HEK293T (cell line): ENCODE data around the gene ARID2.

Experiments used
- CTCF ChIA-PET: fragments of 350-600 bp; formaldehyde crosslinking; extraction: SDS; loops from one replicate; lab custom pipeline; 2021; ENCODE audit warnings: antibody characterized with exemption, inconsistent platforms; lab: Yijun Ruan, JAX
- POLR2A ChIA-PET: fragments of 350-600 bp; formaldehyde crosslinking; extraction: SDS; loops from one replicate; lab custom pipeline; 2020; ENCODE audit warnings: antibody characterized with exemption, inconsistent platforms; lab: Yijun Ruan, JAX
- DNase-seq: peaks from one replicate; pipeline ENCODE4 v3.0.0; 2012; ENCODE audit warnings: mixed read lengths; ENCODE audit errors: extremely low spot score
- ARNT ChIP-seq: fragments of 450-650 bp; IDR thresholded peaks from 2 replicates; pipeline ENCODE4 v1.6.1; 2017; ENCODE audit warnings: mild to moderate bottlenecking
- BHLHE40 ChIP-seq: fragments of 450-650 bp; IDR thresholded peaks from 2 replicates; pipeline ENCODE4 v1.6.1; 2016; ENCODE audit warnings: mild to moderate bottlenecking, moderate library complexity, borderline replicate concordance
- CTBP1 ChIP-seq: fragments of 450-650 bp; IDR thresholded peaks from 2 replicates; pipeline ENCODE4 v1.6.1; 2016; ENCODE audit warnings: borderline replicate concordance
- ELF4 ChIP-seq: fragments of 450-650 bp; IDR thresholded peaks from 2 replicates; pipeline ENCODE4 v1.6.1; 2017; ENCODE audit warnings: antibody characterized with exemption
- FOXA1 ChIP-seq: fragments of 450-650 bp; IDR thresholded peaks from 2 replicates; pipeline ENCODE4 v1.6.1; 2016; ENCODE audit warnings: mild to moderate bottlenecking
- FOXK2 ChIP-seq: fragments of 450-650 bp; IDR thresholded peaks from 2 replicates; pipeline ENCODE4 v1.6.1; 2016; ENCODE audit warnings: mild to moderate bottlenecking
- FOXM1 ChIP-seq: fragments of 450-650 bp; IDR thresholded peaks from 2 replicates; pipeline ENCODE4 v1.6.1; 2017; ENCODE audit warnings: mild to moderate bottlenecking, borderline replicate concordance
- HDGF ChIP-seq: fragments of 450-650 bp; IDR thresholded peaks from 2 replicates; pipeline ENCODE4 v1.6.1; 2017; ENCODE audit warnings: antibody characterized with exemption, borderline replicate concordance
- L3MBTL2 ChIP-seq: fragments of 450-650 bp; conservative IDR thresholded peaks from 2 replicates; pipeline ENCODE4 v1.6.1; 2016; ENCODE audit warnings: mild to moderate bottlenecking
- LEF1 ChIP-seq: fragments of 450-650 bp; IDR thresholded peaks from 2 replicates; pipeline ENCODE4 v1.6.1; 2017; ENCODE audit warnings: mild to moderate bottlenecking, borderline replicate concordance
- NFRKB ChIP-seq: fragments of 450-650 bp; IDR thresholded peaks from 2 replicates; pipeline ENCODE4 v1.6.1; 2016; ENCODE audit warnings: mild to moderate bottlenecking, moderate library complexity
- PKNOX1 ChIP-seq: fragments of 450-650 bp; IDR thresholded peaks from 2 replicates; pipeline ENCODE4 v1.6.1; 2016
- SP1 ChIP-seq: fragments of 450-650 bp; IDR thresholded peaks from 2 replicates; pipeline ENCODE4 v1.6.1; 2017
- SUZ12 ChIP-seq: fragments of 450-650 bp; IDR thresholded peaks from 2 replicates; pipeline ENCODE4 v1.6.1; 2016; ENCODE audit warnings: mild to moderate bottlenecking
- TARDBP ChIP-seq: fragments of 450-650 bp; IDR thresholded peaks from 2 replicates; pipeline ENCODE4 v1.6.1; 2016
- ZNF384 ChIP-seq: fragments of 450-650 bp; IDR thresholded peaks from 2 replicates; pipeline ENCODE4 v1.6.1; 2016

The ARID2 gene

GRCh38 chr12:45785315-45785714 lies 55.8 kb downstream of the ARID2 start:
- ChIA-PET POLR2A (no interaction called here), CTCF (interaction anchor here (1.1 kb wide), 1 partner anchor 23 kb away, joined by 3 read pairs; no protein-coding TSS in a partner anchor)
- no peak for DNase-seq
- TF ChIP-seq ARNT (no peak), L3MBTL2 (no peak), SUZ12 (no peak), CTBP1 (no peak), FOXM1 (no peak), TARDBP (no peak), NFRKB (no peak)

DNA sequence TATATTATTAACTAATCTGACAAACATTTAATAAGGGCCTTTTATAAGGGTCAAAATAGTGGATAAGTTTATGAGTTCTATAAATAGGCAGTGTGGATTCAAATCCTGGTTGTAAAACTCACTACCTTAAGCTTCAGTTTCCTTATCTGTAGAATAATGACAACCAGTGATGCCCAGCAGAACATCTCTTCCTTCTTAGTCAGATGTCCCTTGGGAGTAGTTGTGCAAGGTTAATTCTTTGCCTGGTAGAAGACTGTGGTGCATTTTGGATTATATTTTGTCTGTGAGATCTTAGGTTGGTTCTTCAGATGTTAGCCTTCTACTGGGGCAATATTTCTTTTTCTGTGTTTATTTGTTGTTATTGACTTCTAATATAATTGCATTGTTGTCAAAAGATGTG lies 59.5 kb downstream of the ARID2 start:
- TF ChIP-seq ELF4 (no peak), CTBP1 (no peak), ARNT (no peak), L3MBTL2 (no peak), SP1 (no peak), ZNF384 (no peak), PKNOX1 (no peak), FOXA1 (no peak), SUZ12 (no peak), NFRKB (no peak), LEF1 (no peak), HDGF (no peak), FOXM1 (no peak), FOXK2 (no peak), BHLHE40 (no peak), TARDBP (no peak)
- CTCF ChIA-PET, result no interaction called here
- no peak for DNase-seq
- POLR2A ChIA-PET, result no interaction called here

DNA sequence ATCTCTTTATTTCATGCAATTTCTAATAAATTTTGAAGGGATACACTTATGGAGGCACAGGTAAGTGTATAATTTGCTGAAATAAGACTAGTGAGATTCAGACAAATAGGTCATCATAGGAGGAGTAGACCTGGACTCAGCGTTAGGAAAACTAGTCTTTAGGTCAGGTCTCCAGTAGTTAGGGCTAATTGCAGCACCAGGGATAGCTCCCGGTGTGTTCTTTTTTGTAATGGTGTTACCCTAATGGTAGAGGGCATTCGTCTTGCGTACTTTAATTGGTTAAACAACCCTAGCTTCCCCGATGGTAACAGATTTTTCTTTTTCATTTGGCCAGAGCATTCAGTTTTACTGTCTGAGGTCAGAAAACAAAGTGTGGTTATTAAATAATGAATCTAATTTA lies 64.9 kb downstream of the ARID2 start:
- POLR2A ChIA-PET, result no interaction called here

GRCh38 chr12:45801625-45802024 lies 72.1 kb downstream of the ARID2 start:
- no peak for DNase-seq
- POLR2A ChIA-PET, result no interaction called here
- CTCF ChIA-PET, result no interaction called here
- TF ChIP-seq TARDBP (no peak), FOXM1 (no peak), SP1 (no peak), ARNT (no peak), PKNOX1 (no peak), NFRKB (no peak), BHLHE40 (no peak), ELF4 (no peak), CTBP1 (no peak), L3MBTL2 (no peak), ZNF384 (no peak), SUZ12 (no peak), HDGF (no peak), LEF1 (no peak), FOXA1 (no peak)

More for the DNA sequence above, 64.9 kb downstream of the ARID2 start:
- TF ChIP-seq TARDBP (no peak), L3MBTL2 (no peak), SUZ12 (no peak), ZNF384 (no peak), FOXM1 (no peak), FOXK2 (no peak), LEF1 (no peak), CTBP1 (no peak), ARNT (no peak), ELF4 (no peak), SP1 (no peak), FOXA1 (no peak), HDGF (no peak), PKNOX1 (no peak), NFRKB (no peak), BHLHE40 (no peak)
- CTCF ChIA-PET, result no interaction called here
- no peak for DNase-seq

DNA sequence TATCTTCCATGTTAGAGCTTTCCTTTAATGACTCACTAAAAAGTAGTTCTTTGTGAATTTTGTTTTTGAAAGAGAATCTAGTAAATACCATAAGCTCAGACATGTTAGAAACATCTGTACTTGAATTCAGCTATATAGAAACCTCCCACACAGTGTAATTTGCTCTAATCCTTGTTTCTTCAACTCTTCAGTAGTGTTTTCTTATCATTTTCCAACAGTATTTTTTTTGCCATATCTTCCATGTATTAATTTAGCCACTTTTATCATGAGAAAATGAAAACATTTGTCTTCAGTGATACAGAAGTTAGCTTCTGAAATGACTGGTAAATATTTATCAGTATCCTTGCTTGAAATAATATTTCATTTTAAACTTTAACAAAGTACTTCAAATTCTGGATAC lies 73.6 kb downstream of the ARID2 start:
- TF ChIP-seq SP1 (no peak), FOXK2 (no peak)
- ChIA-PET POLR2A (no interaction called here), CTCF (no interaction called here)
- no peak for DNase-seq

- CTCF ChIA-PET, result no interaction called here
- POLR2A ChIA-PET, result no interaction called here
- DNase-seq, result no peak
- no peak for TF ChIP-seq CTBP1
- no peak for TF ChIP-seq BHLHE40
- no peak for TF ChIP-seq L3MBTL2
- no peak for TF ChIP-seq FOXA1
- no peak for TF ChIP-seq PKNOX1
- TF ChIP-seq SP1, result no peak
- no peak for TF ChIP-seq LEF1
- no peak for TF ChIP-seq SUZ12
- no peak for TF ChIP-seq TARDBP
- no peak for TF ChIP-seq ARNT
- no peak for TF ChIP-seq FOXK2
- no peak for TF ChIP-seq HDGF
Observed at GRCh38 chr12:45816652-45817051, 87.1 kb downstream of the ARID2 start.
